Skin of body (tissue), 2 donors: ENCODE data around the gene MOV10L1. TPM values are rescaled to one million over a fixed set of nuclear protein-coding genes. Genes with fewer than 3 reads are reported as not detected.
"Not testable (repeated sequence)": the region's sequence is repeated elsewhere in the genome, so short reads cannot be mapped to it uniquely, and the experiment has no call there.

Experiments used
- DNase-seq: peaks from one replicate; lab custom pipeline; 2025; lab: John Stamatoyannopoulos, UW
- total RNA-seq: library from RNA; depleted of rRNA; stranded (reverse); fragments of >200 nt; gene quantifications from one replicate; pipeline ENCODE4 v1.2.3, GENCODE V29; 2014

MOV10L1 gene
- total RNA-seq, 1 donor from 2014 or later: 3.0 TPM

- DNase-seq: no peak
Measured at GRCh38 chr22:50078246-50078645, 11.6 kb upstream of the MOV10L1 start.

GRCh38 chr22:50078761-50079160, 11.0 kb upstream of the MOV10L1 start:
- no peak for DNase-seq

GRCh38 chr22:50080077-50080465, 9.7 kb upstream of the MOV10L1 start:
- no peak for DNase-seq

- DNase-seq: no peak
Measured at GRCh38 chr22:50081426-50082196, 8.2 kb upstream of the MOV10L1 start.

GRCh38 chr22:50082197-50082715, 7.5 kb upstream of the MOV10L1 start:
- no peak for DNase-seq

GRCh38 chr22:50082961-50083461, 6.8 kb upstream of the MOV10L1 start:
- no peak for DNase-seq

- no peak for DNase-seq
Measured at GRCh38 chr22:50083462-50084079, 6.2 kb upstream of the MOV10L1 start.

GRCh38 chr22:50084080-50084477, 5.7 kb upstream of the MOV10L1 start:
- no peak for DNase-seq

- DNase-seq: no peak
Measured at GRCh38 chr22:50084614-50085021, 5.2 kb upstream of the MOV10L1 start.

GRCh38 chr22:50085211-50085972, 4.4 kb upstream of the MOV10L1 start, which contains the start of gene MLC1:
MLC1 (minus strand) TSS chr22:50085426; CDS start chr22:50084902, 524 bp downstream.
- no peak for DNase-seq

GRCh38 chr22:50086526-50086925, 3.3 kb upstream of the MOV10L1 start:
- no peak for DNase-seq

GRCh38 chr22:50086975-50087374, 2.8 kb upstream of the MOV10L1 start:
- DNase-seq: not testable (repeated sequence)

- no peak for DNase-seq
Measured at GRCh38 chr22:50087646-50088045, 2.2 kb upstream of the MOV10L1 start.

- DNase-seq: no peak
Measured at GRCh38 chr22:50088096-50088495, 1.7 kb upstream of the MOV10L1 start.

GRCh38 chr22:50089231-50089630, 575 bp upstream of the MOV10L1 start:
- no peak for DNase-seq

- DNase-seq: no peak
Measured at GRCh38 chr22:50090412-50090714, 557 bp downstream of the MOV10L1 start.

GRCh38 chr22:50091092-50091768, 1.4 kb downstream of the MOV10L1 start:
- DNase-seq: no peak

- DNase-seq: no peak
Measured at GRCh38 chr22:50092342-50092741, 2.5 kb downstream of the MOV10L1 start.

- no peak for DNase-seq
Measured at GRCh38 chr22:50098052-50098451, 8.2 kb downstream of the MOV10L1 start.

GRCh38 chr22:50101870-50102565, 12.2 kb downstream of the MOV10L1 start:
- DNase-seq: no peak

GRCh38 chr22:50102946-50103345, 13.1 kb downstream of the MOV10L1 start:
- DNase-seq: no peak
